ENCODE measurements around the gene CD6.

Gene CD6

DNA sequence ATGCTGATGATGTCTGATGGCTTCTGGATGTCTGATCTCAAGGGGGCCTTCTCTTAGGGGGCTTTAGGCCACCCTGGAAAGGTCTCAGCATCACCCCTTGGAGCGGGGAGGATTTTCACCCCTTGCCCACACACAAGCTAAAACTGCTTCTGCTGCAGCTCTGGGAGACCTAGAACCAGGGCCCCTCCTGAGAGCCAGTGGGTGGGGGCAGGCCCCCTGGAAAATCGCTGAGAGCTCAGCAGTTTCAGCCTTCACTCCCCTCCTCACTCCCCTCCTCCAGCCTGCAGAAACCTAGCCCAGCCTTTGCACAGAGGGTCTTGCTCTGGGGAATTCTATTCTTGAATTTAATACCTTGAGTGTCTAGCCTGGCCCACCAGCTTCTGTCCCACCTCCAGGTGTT lies 17.2 kb downstream of the CD6 start:
- DNase-seq, result no peak

DNA sequence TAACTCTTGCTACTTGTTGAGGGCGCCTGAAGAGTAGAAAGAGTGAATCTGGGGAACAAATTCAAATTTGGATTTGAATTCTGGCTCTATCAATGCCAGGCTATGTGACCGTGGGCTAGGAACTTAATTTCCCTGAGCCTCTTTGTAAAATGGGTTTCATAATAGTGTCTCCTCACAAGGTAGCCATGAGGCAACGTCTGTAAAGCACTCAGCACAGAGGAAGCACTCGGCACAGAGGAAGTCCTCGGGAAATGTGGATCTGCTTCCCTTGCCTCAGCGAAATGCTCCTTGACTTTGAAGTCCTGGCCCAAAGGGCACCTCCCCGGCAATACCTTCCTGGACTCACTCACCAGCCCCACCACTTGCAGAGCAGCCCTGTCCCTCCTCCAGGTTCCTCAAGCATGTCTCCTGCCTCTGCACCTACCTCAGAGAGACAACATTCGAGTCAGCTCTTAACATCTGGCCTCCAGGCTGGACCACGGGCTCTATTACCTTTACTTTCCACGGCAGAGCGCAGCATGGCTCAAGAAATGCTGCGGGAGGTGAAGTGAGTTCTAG lies 17.7 kb downstream of the CD6 start:
- DNase-seq, result no peak

DNA sequence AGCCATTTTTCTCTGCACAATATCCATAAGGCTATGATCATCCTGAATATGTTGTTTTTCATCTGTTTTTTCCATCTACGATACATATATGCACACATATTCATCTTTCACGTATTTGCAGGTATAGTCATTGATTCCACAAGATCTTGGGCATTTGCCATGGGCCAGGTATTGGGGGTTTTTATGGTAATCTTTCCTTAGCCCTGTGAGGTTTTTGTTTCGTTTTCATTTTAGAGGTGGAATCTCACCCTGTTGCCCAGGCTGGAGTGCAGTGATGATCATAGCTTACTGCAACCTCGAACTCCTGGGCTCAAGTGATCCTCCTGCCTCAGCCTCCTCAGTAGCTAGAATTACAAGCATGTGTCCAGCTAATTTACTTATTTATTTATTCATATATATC lies 20.0 kb downstream of the CD6 start:
- no peak for DNase-seq

DNA sequence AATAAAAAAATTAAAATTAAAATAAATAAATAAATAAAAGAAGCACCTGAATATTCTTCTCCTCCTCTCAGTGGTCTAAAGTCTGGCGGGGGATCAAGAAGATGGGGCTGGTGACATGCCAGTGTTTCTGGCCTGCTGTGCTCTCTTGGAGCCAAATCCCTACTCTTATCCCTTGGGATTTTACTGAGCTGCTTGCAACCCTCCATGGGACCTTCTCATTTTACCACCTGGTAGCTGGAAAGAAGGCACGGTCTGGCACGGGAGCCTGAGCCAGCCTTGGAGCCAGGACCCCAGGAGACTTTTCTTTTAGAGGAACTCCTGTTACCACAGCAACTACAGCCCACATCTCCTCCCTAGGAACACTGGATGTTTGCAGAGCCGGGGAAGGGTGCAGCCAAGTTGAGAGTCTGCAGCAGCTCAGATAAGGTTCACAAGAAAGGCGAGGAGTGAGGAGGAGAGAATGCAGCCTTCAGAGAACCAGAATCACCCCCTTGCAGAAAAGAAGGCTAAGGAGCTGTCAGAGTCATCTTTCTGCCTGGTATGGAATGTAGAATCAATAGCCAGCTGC lies 21.4 kb downstream of the CD6 start:
- no peak for DNase-seq

DNA sequence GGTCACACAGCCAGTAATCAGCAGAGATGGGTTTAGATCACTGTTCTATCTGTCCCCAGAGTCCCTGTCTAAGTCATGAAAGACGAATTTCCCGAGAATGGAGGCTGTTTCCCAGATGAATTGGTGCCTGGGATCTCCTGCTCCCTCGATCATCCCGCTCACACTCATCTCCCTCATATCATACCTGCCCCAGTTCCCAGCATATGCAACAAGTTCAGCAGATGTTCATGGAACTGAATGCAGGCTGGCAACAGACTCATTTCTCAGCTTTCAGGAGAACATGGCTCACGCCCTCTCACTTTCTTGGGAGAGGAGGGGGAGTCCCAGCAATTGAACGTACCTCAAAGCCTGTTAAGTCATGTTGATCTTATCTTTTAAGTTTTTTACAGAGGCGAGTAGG lies 22.1 kb downstream of the CD6 start:
- DNase-seq, result no peak

DNA sequence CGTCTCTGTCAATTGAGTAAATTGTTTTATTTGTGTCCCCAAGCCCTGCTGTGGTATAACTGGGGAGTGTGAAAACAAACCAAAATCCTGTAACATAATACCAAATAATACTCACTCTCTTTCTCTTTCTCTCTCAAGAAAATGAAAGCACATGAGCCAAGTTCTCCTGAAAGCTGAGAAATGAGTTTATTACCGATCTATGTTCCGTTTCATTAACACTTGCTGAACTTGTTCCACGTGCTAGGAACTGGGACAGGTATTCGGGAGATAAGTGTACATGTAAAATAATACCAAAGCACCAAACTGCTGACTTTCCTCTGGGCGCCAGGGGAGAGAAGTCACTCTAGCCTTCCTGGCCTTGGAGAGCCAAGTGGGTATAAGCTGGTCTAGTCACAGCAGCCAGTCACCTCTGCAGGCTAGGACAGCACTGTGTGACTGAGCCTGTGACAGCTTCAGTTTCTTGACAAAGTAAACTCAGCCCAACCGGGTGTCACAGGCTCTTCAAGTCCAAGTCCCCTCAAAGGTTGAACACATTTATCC lies 23.1 kb downstream of the CD6 start:
- no peak for DNase-seq

DNA sequence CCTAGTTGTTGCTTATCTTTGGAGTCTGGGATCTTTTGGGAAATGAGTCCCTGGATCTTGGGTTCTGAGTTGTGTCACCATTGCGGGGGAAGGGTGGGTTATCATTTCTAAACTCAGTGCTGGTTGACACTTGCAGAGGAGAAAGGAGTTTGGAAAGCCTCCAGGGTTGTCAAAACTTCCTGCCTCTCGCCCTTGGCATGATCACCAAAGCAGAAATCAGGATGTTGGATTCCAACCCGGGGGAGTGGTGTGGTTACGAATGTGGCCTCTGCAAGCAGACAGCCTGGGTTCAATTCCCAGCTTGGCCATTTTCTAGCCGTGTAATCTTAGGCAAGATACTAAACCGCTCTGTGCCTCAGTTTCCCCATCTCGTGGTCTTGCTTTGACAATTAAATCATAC lies 24.3 kb downstream of the CD6 start:
- DNase-seq, result no peak

DNA sequence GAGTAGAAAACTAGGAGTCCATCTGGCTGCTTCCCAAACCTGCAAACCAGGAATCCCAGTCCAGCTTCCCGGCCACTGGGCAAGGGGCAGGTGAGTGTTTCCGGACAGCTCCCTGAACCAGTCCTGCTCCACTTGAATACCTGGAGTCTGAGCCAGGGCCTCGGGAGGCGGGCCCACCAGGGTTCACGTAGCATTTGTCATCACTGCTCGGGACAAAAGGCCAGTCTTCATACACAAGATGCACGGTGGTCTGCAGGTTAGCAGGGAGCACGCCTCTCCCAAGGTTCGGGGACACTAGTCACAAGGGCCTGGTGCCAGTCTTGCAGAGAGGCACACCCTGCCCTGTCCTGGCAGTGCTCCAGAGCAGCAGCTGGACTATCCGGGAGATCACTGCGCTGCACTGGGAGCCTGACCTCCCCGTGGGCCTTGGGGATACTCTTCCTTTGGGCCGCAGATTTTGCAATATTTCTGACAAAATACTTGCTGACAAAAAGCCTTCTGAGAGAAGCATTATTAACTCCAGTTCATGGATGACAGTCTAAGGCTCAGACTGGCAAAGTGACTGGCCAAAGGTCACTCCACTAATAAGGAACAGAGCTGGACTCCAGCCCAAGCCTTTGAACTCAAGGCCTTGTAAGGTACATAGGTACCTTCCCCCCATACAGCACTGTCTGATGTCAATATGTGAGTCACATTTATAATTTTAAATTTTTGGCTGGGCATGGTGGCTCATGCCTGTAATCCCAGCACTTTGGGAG lies 25.1 kb downstream of the CD6 start:
- no peak for DNase-seq

DNA sequence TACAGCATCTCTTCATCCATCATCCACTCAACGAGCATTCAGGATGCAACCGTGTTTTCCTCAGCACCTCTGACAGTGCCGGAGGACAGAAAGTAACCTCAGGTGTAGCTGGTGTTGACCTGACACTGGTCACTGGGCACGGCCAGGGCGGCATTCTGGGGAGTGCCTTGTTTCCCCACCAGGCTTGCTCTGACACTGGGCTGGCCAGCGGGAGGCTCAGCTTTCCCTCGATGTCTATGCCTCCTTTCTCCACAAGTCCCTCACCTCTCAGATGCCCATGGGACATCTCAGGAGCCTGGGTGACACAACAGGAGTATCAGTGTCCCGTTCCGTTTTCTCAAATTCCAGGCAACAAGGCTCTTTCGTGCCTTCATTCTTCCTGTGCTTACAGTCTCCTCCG lies 28.9 kb downstream of the CD6 start:
- no peak for DNase-seq

DNA sequence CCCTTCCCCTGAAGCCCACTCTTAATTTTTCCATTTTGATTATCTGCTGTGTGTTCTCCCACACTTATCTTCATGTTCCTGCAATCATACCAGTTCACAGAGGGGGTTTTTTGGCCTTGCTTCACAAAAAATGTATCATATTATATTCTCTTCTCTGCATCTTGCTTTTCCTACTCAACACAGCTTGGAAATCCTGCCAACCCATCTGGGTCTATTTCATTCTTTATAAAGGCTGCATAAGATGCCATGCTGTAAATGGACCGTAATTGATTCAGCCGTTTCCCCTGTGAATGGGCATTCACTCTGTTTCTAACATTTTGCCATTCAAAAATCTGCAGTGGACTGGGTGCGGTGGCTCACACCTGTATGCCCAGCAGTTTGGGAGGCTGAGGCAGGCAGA lies 30.5 kb downstream of the CD6 start:
- no peak for DNase-seq

DNA sequence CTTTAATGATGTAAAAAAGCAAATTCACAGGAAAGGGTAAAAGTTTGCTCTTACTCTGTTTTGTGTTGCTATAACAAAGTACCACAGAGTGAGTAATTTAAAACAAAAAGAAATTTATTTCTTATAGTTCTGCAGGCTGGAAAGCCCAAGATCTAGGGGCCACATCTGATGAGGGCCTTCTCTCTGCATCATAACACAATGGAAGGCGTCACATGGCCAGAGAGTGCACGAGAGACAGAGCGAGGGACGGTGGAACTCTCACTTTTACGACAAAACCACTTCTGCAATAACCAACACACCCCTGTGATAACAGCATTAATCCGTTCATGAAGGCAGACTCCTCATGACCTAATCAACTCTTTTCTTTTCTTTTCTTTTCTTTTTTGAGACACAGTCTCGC lies 31.1 kb downstream of the CD6 start:
- DNase-seq, result no peak

DNA sequence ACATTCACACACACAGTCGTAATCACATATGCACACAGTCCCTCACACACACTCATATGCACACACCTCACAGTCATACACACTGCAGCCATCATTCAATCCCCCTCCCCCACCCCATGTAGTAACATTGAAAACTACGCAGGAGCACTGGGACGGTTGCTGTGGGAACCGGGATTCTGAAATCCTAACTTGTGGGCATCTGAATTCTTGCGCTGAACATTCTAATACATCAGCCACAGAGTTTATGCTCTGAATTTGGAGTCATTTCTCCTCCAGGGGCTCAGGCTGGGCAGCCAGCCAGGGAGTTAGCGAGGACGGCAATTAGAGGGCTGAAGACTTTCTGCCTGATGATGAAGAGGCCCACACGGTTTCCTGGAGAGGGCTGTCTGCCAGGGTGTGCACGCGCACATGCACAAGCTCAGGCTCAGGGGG lies 32.7 kb downstream of the CD6 start:
- DNase-seq, result no peak

DNA sequence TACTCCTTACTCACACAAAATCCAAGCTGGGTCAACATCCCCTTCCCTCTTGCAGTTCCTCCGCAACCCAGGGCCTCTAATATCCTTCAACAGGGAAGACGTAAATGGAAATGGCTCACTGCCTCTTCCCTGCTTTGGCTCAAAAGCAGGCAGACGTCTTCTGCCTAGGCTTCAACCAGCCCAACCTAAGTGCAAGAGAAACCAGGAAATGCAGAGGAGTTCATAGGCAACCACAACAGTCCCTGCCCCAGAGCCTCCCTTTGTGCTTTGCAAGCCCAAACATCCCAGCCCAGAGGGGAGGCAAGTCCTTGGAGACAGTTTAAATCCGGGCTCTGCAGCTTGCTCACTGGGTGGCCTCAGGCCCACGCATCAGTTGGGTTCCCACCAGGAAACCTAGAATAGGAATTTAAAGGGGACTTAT lies 33.3 kb downstream of the CD6 start:
- no peak for DNase-seq

DNA sequence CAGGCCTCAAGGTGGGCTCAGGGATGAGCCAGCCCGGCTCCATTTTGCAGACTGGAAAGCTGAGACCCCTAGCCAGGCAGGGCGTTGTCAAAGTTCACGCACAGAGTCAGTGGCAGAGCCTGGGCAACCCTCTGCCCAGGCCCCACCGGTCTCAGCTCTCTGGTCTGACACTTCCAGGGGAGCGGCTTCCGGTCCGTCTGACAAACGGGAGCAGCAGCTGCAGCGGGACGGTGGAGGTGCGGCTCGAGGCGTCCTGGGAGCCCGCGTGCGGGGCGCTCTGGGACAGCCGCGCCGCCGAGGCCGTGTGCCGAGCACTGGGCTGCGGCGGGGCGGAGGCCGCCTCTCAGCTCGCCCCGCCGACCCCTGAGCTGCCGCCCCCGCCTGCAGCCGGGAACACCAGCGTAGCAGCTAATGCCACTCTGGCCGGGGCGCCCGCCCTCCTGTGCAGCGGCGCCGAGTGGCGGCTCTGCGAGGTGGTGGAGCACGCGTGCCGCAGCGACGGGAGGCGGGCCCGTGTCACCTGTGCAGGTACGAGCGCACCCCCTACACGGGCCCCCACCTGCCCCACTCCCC lies 36.0 kb downstream of the CD6 start:
- DNase-seq, result no peak

DNA sequence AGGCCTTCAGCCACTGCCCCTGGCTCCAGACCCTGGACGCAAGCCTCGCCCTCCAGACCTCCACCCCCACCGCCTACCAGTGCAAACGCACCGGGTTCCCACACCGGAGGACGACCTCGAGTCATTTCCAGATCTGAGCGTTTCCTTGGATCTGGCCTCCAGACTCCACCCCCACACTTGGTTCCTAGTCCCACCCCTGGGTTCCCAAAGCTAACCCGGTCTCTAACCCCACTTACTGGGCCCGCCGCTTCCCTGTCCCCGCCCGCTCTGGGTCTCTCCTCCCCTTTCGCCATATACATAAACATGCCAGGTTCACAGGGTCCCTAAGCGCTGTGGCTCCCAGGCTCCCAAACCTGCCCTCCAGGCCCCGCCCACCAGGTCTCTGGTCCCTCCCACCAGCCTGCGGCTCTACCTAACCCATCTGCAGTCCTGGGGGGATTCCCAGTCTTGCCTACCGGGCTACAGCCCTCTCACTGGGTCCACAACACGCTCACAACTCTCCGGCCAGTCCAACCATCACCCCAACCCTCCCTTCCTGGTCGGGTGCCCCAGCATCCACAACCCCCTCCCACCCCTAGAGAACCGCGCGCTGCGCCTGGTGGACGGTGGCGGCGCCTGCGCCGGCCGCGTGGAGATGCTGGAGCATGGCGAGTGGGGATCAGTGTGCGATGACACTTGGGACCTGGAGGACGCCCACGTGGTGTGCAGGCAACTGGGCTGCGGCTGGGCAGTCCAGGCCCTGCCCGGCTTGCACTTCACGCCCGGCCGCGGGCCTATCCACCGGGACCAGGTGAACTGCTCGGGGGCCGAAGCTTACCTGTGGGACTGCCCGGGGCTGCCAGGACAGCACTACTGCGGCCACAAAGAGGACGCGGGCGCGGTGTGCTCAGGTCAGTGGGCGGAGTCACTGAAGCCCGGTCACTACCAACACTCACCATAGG lies 36.7 kb downstream of the CD6 start:
- DNase-seq, result no peak

DNA sequence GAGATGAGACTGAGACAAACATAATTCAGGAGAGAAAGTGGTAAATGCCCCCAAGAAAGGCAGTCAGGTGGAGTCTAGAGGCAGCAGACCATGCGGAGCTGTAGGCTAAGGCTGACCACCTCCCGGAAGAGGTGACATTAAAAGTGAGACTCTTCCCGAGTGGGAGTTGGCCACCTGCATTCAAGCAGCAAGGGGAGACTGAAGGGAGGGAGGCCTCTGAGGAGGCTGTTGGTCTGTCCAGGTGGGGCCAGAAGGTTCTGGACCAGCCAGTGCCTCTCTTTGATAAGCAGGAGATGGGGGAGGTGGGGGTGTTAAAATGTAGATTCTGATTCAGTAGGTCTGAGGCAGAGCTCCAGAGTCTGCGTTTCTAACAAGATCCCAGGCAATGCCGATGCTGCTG lies 37.5 kb downstream of the CD6 start:
- DNase-seq, result no peak

DNA sequence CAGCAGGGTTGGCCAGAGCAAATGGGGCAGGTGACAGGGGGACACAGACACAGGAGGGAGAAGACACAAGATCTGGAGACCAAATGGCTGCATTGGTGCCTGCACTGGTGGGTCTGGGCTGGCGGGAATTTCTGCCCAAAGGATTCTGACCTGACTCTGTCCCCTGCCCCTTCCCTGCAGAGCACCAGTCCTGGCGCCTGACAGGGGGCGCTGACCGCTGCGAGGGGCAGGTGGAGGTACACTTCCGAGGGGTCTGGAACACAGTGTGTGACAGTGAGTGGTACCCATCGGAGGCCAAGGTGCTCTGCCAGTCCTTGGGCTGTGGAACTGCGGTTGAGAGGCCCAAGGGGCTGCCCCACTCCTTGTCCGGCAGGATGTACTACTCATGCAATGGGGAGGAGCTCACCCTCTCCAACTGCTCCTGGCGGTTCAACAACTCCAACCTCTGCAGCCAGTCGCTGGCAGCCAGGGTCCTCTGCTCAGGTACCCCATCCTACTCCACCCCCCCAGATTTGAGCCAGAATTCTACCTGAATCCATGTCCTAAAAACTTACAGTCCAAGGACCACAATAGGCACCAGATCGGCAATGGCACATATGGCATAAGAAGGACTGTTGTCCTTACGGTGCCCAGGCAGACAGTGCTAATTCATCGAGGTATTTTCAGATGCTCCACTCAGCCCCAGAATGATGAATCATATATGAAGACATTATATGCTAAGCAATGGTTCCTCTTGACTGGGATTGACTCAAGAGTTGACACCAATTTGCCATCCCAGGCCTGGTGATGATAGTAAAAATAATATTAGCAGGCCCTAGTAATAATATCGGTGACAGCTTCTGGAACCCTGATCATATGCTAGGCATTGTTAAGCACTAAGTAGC lies 38.2 kb downstream of the CD6 start:
- DNase-seq, result no peak

DNA sequence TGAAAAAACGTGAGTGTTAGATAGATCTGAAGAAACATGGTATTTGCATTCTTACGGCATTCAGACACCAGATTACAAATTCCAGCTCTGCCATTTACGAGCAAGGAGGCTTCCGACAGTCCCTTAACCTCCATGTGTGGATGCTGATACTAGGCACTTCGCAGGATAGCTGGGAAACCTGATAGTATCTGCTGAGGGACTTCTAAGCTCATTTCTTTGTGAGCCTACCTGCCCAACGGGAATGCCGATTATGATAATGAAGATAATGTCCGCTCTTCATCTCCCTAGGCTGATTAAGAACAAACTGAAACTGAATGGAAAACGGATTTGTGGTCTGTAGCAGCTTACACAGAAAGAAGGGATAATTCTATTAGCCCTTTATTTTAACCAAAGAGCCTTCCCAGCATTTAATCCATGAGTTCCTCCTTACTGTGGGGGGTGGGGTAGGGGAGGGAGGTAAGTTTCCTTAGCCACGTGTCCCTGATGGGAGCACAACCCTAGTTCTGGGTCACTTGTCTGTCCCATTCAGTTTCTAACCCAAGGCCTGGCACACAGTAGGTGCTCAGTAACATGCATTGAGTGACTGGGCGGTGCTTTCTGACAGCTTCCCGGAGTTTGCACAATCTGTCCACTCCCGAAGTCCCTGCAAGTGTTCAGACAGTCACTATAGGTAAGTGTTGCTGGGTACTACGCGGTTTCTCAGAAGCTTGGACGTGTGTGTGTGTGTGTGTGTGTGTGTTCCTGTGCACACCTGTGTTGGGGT lies 39.2 kb downstream of the CD6 start:
- no peak for DNase-seq

DNA sequence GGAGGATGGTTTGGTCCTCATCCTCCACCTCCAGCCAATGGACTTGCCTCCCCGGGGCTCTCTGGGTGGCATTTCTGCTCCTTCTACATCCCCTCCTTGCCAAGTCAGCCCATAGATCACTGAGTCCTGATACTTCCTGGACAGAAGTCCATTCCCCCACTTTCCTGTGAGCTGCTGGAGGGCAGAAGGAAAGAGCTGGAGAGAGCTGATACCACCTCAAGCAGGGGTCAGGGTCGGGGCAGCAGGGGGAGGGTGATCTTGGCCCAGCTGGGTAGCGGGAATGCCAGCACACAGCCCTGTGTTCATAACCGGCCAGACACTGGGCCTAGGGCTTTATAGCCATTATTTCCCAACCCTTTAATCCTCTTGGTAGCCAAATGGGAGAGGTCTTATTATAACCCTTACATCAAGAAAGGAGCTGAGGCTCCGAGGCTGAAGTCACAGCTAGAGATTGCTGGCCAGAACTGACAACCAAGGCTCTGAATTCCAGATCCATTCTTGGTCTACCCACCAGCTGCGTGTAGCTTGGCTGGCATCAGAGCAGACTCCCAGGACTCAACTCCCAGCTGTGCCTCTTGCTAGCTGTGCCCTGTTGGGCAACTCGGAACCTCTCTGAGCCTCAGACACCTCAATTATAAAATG lies 39.9 kb downstream of the CD6 start:
- no peak for DNase-seq

DNA sequence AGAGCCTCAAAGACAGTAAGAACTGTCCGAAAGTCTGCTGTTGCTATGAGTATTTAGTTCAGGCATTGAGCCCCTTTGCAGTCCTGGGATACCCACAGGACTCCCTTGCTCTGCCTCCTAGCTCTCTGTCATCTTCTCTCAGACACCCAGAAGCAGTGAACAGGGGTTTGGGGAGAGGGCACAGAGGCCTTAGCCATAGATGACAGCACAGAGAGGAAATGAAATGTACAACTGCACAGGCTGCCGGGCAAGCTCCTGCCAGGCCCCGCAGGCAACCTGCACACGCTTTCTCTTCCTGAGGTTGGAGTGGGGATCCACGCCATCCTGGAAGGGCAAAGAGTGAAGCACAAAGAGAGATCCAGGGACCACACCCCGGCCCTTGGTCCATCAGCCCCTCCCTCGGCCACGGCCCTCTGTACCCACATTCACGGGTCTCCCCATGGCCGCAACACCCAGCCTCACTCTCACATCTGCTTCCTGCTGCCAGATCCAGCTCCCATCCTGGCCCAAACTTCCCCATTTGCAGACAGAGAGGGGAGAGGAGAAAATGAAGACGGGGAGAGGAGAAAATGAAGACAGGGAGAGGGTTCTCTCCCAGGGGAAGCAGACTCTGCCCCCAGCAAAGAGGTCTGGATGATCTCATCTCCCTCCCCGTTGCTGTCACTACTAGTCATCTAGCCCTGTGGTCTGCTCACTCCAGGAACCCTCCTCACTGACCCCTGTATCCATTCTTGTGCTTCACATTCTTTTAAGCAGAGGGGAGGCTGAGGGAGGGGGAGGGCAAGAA lies 40.7 kb downstream of the CD6 start:
- no peak for DNase-seq

Measured in CD4-positive, alpha-beta T cell treated with Interleukin-4 for 1 hour (primary cell).